Esophagus muscularis mucosa (tissue), 3 donors: Measurements from ENCODE around the gene THTPA.

Source experiments
- CTCF ChIP-seq, 3 experiments: fragments of 200-600 bp in 2 of 3; fragments of 450-650 bp in 1 of 3; sonication (generic) in 2 of 3; IDR thresholded peaks; one replicate each; pipeline ENCODE4 v1.5.1; 2017 to 2019; ENCODE audit warnings: antibody characterized with exemption in 3 of 3, mild to moderate bottlenecking in 2 of 3, moderate library complexity in 1 of 3
- EP300 ChIP-seq: sonication (generic); formaldehyde crosslinking; IDR thresholded peaks from one replicate; pipeline ENCODE4 v1.6.1; 2017; ENCODE audit warnings: antibody characterized with exemption

GRCh38 chr14:23561259-23561658 is 5.2 kb downstream of the THTPA start:
- TF ChIP-seq CTCF (IDR thresholded peaks at IDR 0.05), result no peak
- TF ChIP-seq EP300, result no peak
